Measurements from ENCODE around the gene ECM2. TPM values are rescaled to one million over a fixed set of nuclear protein-coding genes. Genes with fewer than 3 reads are reported as not detected.

The ECM2 gene
- total RNA-seq, 1 donor from 2014 or later: 0.18 TPM

GRCh38 chr9:92483627-92484545 is 51.9 kb downstream of the ECM2 start:
- H3K36me3 Mint-ChIP-seq (ENCODE audit: low read depth, unreplicated experiment): no peaks in the 10 kb centered on the region
- no peaks in the 10 kb centered on the region for H3K9me3 Mint-ChIP-seq (ENCODE audit: unreplicated experiment)
- TF ChIP-seq, protein P1, sequence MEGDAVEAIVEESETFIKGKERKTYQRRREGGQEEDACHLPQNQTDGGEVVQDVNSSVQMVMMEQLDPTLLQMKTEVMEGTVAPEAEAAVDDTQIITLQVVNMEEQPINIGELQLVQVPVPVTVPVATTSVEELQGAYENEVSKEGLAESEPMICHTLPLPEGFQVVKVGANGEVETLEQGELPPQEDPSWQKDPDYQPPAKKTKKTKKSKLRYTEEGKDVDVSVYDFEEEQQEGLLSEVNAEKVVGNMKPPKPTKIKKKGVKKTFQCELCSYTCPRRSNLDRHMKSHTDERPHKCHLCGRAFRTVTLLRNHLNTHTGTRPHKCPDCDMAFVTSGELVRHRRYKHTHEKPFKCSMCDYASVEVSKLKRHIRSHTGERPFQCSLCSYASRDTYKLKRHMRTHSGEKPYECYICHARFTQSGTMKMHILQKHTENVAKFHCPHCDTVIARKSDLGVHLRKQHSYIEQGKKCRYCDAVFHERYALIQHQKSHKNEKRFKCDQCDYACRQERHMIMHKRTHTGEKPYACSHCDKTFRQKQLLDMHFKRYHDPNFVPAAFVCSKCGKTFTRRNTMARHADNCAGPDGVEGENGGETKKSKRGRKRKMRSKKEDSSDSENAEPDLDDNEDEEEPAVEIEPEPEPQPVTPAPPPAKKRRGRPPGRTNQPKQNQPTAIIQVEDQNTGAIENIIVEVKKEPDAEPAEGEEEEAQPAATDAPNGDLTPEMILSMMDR (IDR thresholded peaks at IDR 0.05; ENCODE audit: insufficient read depth, low read depth, low read length): no peak
- no peak for TF ChIP-seq EZH2 (IDR thresholded peaks at IDR 0.05; ENCODE audit: insufficient read depth, low read length)
- H3K4me1 Mint-ChIP-seq (ENCODE audit: low read depth, unreplicated experiment): peaks cover 11% of the 10 kb centered on the region
- no peak overlapping the region for H3K27ac Mint-ChIP-seq (ENCODE audit: unreplicated experiment)
- no peaks in the 10 kb centered on the region for H3K27me3 ChIP-seq (ENCODE audit: insufficient read depth, low read length)
- H3K9ac ChIP-seq (ENCODE audit: low read length): no peak overlapping the region
- H2AFZ ChIP-seq (ENCODE audit: low read depth, low read length): no peak overlapping the region
- peak overlapping the region; percentile 20 for H3K4me2 ChIP-seq (ENCODE audit: low read length)
- H3K4me1 ChIP-seq (ENCODE audit: insufficient read depth, low read length): peaks cover 24% of the 10 kb centered on the region
- no peaks in the 10 kb centered on the region for H3K36me3 ChIP-seq (ENCODE audit: insufficient read depth, low read length)
- H3K9me3 ChIP-seq (ENCODE audit: insufficient read depth, low read depth, low read length): no peaks in the 10 kb centered on the region
- no peak overlapping the region for H3K4me3 Mint-ChIP-seq (ENCODE audit: unreplicated experiment)
- H3K27me3 Mint-ChIP-seq (ENCODE audit: low read depth, unreplicated experiment): no peaks in the 10 kb centered on the region
- FAIRE-seq: peak; percentile 17
- no peaks in the 10 kb centered on the region for H4K20me1 ChIP-seq (ENCODE audit: insufficient read depth, low read length)
- no peaks in the 10 kb centered on the region for H3K79me2 ChIP-seq (ENCODE audit: insufficient read depth, low read length)
- no peak overlapping the region for H3K4me3 ChIP-seq (ENCODE audit: insufficient read depth, low read depth, low read length)
- no peak for DNase-seq (ENCODE audit: low read depth)
- H3K27ac ChIP-seq (ENCODE audit: low read depth, low read length): no peak overlapping the region

- TF ChIP-seq, protein P1 (IDR thresholded peaks at IDR 0.05; ENCODE audit: insufficient read depth, low read depth, low read length): no peak
- no peak for TF ChIP-seq EZH2 (IDR thresholded peaks at IDR 0.05; ENCODE audit: insufficient read depth, low read length)
- no peaks in the 10 kb centered on the region for H3K36me3 ChIP-seq (ENCODE audit: insufficient read depth, low read length)
- H3K4me2 ChIP-seq (ENCODE audit: low read length): no peak overlapping the region
- FAIRE-seq (no peak), DNase-seq (ENCODE audit: low read depth) (no peak)
- no peaks in the 10 kb centered on the region for H3K36me3 Mint-ChIP-seq (ENCODE audit: low read depth, unreplicated experiment)
- peaks cover 22% of the 10 kb centered on the region for H3K4me1 ChIP-seq (ENCODE audit: insufficient read depth, low read length)
- no peaks in the 10 kb centered on the region for H4K20me1 ChIP-seq (ENCODE audit: insufficient read depth, low read length)
- no peaks in the 10 kb centered on the region for H3K27me3 Mint-ChIP-seq (ENCODE audit: low read depth, unreplicated experiment)
- no peak overlapping the region for H3K4me3 Mint-ChIP-seq (ENCODE audit: unreplicated experiment)
- no peaks in the 10 kb centered on the region for H3K9me3 Mint-ChIP-seq (ENCODE audit: unreplicated experiment)
- no peaks in the 10 kb centered on the region for H3K79me2 ChIP-seq (ENCODE audit: insufficient read depth, low read length)
- H3K27ac Mint-ChIP-seq (ENCODE audit: unreplicated experiment): no peak overlapping the region
- no peak overlapping the region for H3K27ac ChIP-seq (ENCODE audit: low read depth, low read length)
- no peaks in the 10 kb centered on the region for H3K9me3 ChIP-seq (ENCODE audit: insufficient read depth, low read depth, low read length)
- no peak overlapping the region for H2AFZ ChIP-seq (ENCODE audit: low read depth, low read length)
- no peak overlapping the region for H3K4me3 ChIP-seq (ENCODE audit: insufficient read depth, low read depth, low read length)
- no peaks in the 10 kb centered on the region for H3K27me3 ChIP-seq (ENCODE audit: insufficient read depth, low read length)
- H3K4me1 Mint-ChIP-seq (ENCODE audit: low read depth, unreplicated experiment): peaks cover 10% of the 10 kb centered on the region
- H3K9ac ChIP-seq (ENCODE audit: low read length): no peak overlapping the region
Observed at GRCh38 chr9:92482805-92483204, 53.0 kb downstream of the ECM2 start.

- no peak within 1 kb of the TSS for H3K27ac ChIP-seq (ENCODE audit: low read depth, low read length)
- H3K4me1 ChIP-seq (ENCODE audit: insufficient read depth, low read length): peaks cover 22% of the 10 kb centered on the region
- H3K9me3 ChIP-seq (ENCODE audit: insufficient read depth, low read depth, low read length): no peaks in the 10 kb centered on the region
- H3K27ac Mint-ChIP-seq (ENCODE audit: unreplicated experiment): peak within 1 kb of the TSS; percentile 88
- peak; percentile 73 for DNase-seq (ENCODE audit: low read depth)
- H3K36me3 ChIP-seq (ENCODE audit: insufficient read depth, low read length): no peaks in the 10 kb centered on the region
- H3K27me3 Mint-ChIP-seq (ENCODE audit: low read depth, unreplicated experiment): no peaks in the 10 kb centered on the region
- no peaks in the 10 kb centered on the region for H3K27me3 ChIP-seq (ENCODE audit: insufficient read depth, low read length)
- no peaks in the 10 kb centered on the region for H3K79me2 ChIP-seq (ENCODE audit: insufficient read depth, low read length)
- H4K20me1 ChIP-seq (ENCODE audit: insufficient read depth, low read length): no peaks in the 10 kb centered on the region
- no peaks in the 10 kb centered on the region for H3K36me3 Mint-ChIP-seq (ENCODE audit: low read depth, unreplicated experiment)
- no peak within 1 kb of the TSS for H3K4me3 Mint-ChIP-seq (ENCODE audit: unreplicated experiment)
- FAIRE-seq: no peak
- H3K4me3 ChIP-seq (ENCODE audit: insufficient read depth, low read depth, low read length): no peak within 1 kb of the TSS
- no peak within 1 kb of the TSS for H2AFZ ChIP-seq (ENCODE audit: low read depth, low read length)
- peak within 1 kb of the TSS; percentile 70 for H3K4me2 ChIP-seq (ENCODE audit: low read length)
- H3K9me3 Mint-ChIP-seq (ENCODE audit: unreplicated experiment): no peaks in the 10 kb centered on the region
- peaks cover 10% of the 10 kb centered on the region for H3K4me1 Mint-ChIP-seq (ENCODE audit: low read depth, unreplicated experiment)
- peak within 1 kb of the TSS; percentile 1 for H3K9ac ChIP-seq (ENCODE audit: low read length)
- TF ChIP-seq EZH2 (IDR thresholded peaks at IDR 0.05; ENCODE audit: insufficient read depth, low read length): no peak
- TF ChIP-seq, protein P1 (IDR thresholded peaks at IDR 0.05; ENCODE audit: insufficient read depth, low read depth, low read length): no peak
Observed at GRCh38 chr9:92482329-92482728, 53.5 kb downstream of the ECM2 start, which contains the start of gene ASPN. Gene ASPN, minus strand, starts transcription at chr9:92482506.
